Activated CD4-positive, alpha-beta T cell treated with anti-CD3 and anti-CD28 coated beads for 24 hours (primary cell): ENCODE measurements around the gene PPIE.

Experiments
- DNase-seq, 2 donors: peaks; one replicate each; pipeline ENCODE4 v3.0.0-alpha.2; 2020; ENCODE audit warnings: low read depth in 2 of 2

PPIE gene

GRCh38 chr1:39738622-39739366 is at the start of gene PPIE:
PPIE (plus strand) TSS chr1:39738882; CDS start chr1:39738901, 19 bp downstream.
- peak; percentile 97 to 98 for DNase-seq

- DNase-seq: no peak
Observed at GRCh38 chr1:39689214-39689613, 49.5 kb upstream of the PPIE start.

- DNase-seq: no peak
Observed at GRCh38 chr1:39689635-39690034, 49.0 kb upstream of the PPIE start.

- no peak for DNase-seq
Observed at GRCh38 chr1:39690225-39690624, 48.5 kb upstream of the PPIE start.

- DNase-seq: no peak
Observed at GRCh38 chr1:39690794-39691382, 47.8 kb upstream of the PPIE start.

- DNase-seq: peak; percentile 66 to 84
Observed at GRCh38 chr1:39691383-39692151, 47.1 kb upstream of the PPIE start, which contains the start of gene HPCAL4. HPCAL4 (minus strand) TSS chr1:39691433; CDS start chr1:39684603, 6,830 bp downstream.

- DNase-seq: no peak
Observed at GRCh38 chr1:39692152-39693074, 46.3 kb upstream of the PPIE start.

GRCh38 chr1:39694026-39694425 is 44.7 kb upstream of the PPIE start:
- no peak for DNase-seq

- no peak for DNase-seq
Observed at GRCh38 chr1:39695016-39695415, 43.7 kb upstream of the PPIE start.

GRCh38 chr1:39696448-39696847 is 42.2 kb upstream of the PPIE start:
- DNase-seq: no peak

GRCh38 chr1:39698568-39698967 is 40.1 kb upstream of the PPIE start:
- DNase-seq: no peak

GRCh38 chr1:39699419-39699818 is 39.3 kb upstream of the PPIE start:
- no peak for DNase-seq

GRCh38 chr1:39700348-39700747 is 38.3 kb upstream of the PPIE start:
- DNase-seq: no peak

- DNase-seq: no peak
Observed at GRCh38 chr1:39701049-39701439, 37.6 kb upstream of the PPIE start.

GRCh38 chr1:39704757-39705156 is 33.9 kb upstream of the PPIE start:
- no peak for DNase-seq

GRCh38 chr1:39707506-39707905 is 31.2 kb upstream of the PPIE start:
- no peak for DNase-seq

GRCh38 chr1:39711104-39711965 is 27.3 kb upstream of the PPIE start:
- no peak for DNase-seq

- DNase-seq: no peak
Observed at GRCh38 chr1:39711966-39712340, 26.7 kb upstream of the PPIE start.

GRCh38 chr1:39713557-39713956 is 25.1 kb upstream of the PPIE start:
- no peak for DNase-seq

- no peak for DNase-seq
Observed at GRCh38 chr1:39717809-39718208, 20.9 kb upstream of the PPIE start.
